GM12878 (cell line): ENCODE measurements around the gene RYR2. TPM values are rescaled to one million over a fixed set of nuclear protein-coding genes. Genes with fewer than 3 reads are reported as not detected.

Experiments used
- ATAC-seq: fragments of 200-7000 bp; cut with Tn5 transposase; 3 replicates; pipeline ENCODE4 v1.9.1; 2020; ENCODE audit warnings: mild to moderate bottlenecking, moderate library complexity
- BruUV-seq: library from RNA; stranded (reverse); fragments of 400-500 nt; replicated peaks from 2 replicates; lab custom pipeline; 2021; lab: Mats Ljungman, UMichigan
- CTCF ChIA-PET: fragments of 300-600 bp; sonication (Branson Sonifier 250); formaldehyde crosslinking; extraction: SDS; loops from one replicate; lab custom pipeline; 2021; ENCODE audit warnings: inconsistent platforms; lab: Yijun Ruan, JAX
- POLR2A ChIA-PET: fragments of 350-600 bp; formaldehyde crosslinking; extraction: SDS; loops from one replicate; lab custom pipeline; 2021; ENCODE audit warnings: inconsistent platforms; lab: Charles Lee
- RAD21 ChIA-PET: fragments of 300-600 bp; sonication (Branson Sonifier 250); formaldehyde crosslinking; loops from one replicate; lab custom pipeline; 2023; ENCODE audit warnings: antibody characterized with exemption; ENCODE audit not compliant: unreplicated experiment; lab: Charles Lee
- SMC1A ChIA-PET: fragments of 300-600 bp; sonication (Branson Sonifier 250); formaldehyde crosslinking; loops from one replicate; lab custom pipeline; 2023; ENCODE audit not compliant: unreplicated experiment, uncharacterized antibody; lab: Charles Lee
- DNase-seq: peaks from one replicate; pipeline ENCODE4 v3.0.0-alpha.2; 2011; ENCODE audit warnings: low read depth, low spot score
- FAIRE-seq: peaks from 3 replicates; lab custom pipeline; 2011; peaks lifted over from hg19 to GRCh38; lab: Jason Lieb, UNC
- H2AFZ ChIP-seq: 2 replicates; pipeline ENCODE4 v1.6.0; 2011; ENCODE audit warnings: low read depth, low read length, control low read depth; ENCODE audit not compliant: control insufficient read depth
- H3K27ac ChIP-seq: 2 replicates; pipeline ENCODE4 v1.5.1; 2011; ENCODE audit warnings: control low read depth; ENCODE audit not compliant: control insufficient read depth, insufficient read depth
- H3K27me3 ChIP-seq, 2 experiments: replicated peaks in 1 of 2; 2 replicates each; pipeline versions ENCODE4 v1.6.0 to v1.6.1; 2011; ENCODE audit warnings: low read length in 1 of 2; ENCODE audit not compliant: control insufficient read depth in 2 of 2, insufficient read depth in 2 of 2
- H3K36me3 ChIP-seq, 2 experiments: 2 replicates each; pipeline ENCODE4 v1.5.1; 2011; ENCODE audit warnings: low read length in 1 of 2; ENCODE audit not compliant: control insufficient read depth in 2 of 2, insufficient read depth in 2 of 2
- H3K4me1 ChIP-seq: 2 replicates; pipeline ENCODE4 v1.6.1; 2011; ENCODE audit warnings: mild to moderate bottlenecking, low read length, moderate library complexity, mixed read lengths; ENCODE audit not compliant: control insufficient read depth, insufficient read depth
- H3K4me2 ChIP-seq: 2 replicates; pipeline ENCODE4 v1.6.0; 2011; ENCODE audit warnings: control low read depth; ENCODE audit not compliant: control insufficient read depth, insufficient read depth
- H3K4me3 ChIP-seq: fragments of 200-600 bp; sonication (generic); 2 replicates; pipeline ENCODE4 v1.5.1; 2016
- H3K79me2 ChIP-seq: 2 replicates; pipeline ENCODE4 v1.6.0; 2011; ENCODE audit warnings: low read length; ENCODE audit not compliant: control insufficient read depth, insufficient read depth
- H3K9ac ChIP-seq: 2 replicates; pipeline ENCODE4 v1.8.0; 2011; ENCODE audit warnings: low read length, control low read depth, mixed read lengths; ENCODE audit not compliant: control insufficient read depth, insufficient read depth
- H3K9me3 ChIP-seq: replicated peaks from 3 replicates; pipeline ENCODE4 v1.5.1; 2011; ENCODE audit warnings: mild to moderate bottlenecking, low read length; ENCODE audit not compliant: control insufficient read depth, insufficient read depth
- H4K20me1 ChIP-seq: 2 replicates; pipeline ENCODE4 v1.6.0; 2011; ENCODE audit not compliant: control insufficient read depth, insufficient read depth
- CHD4 ChIP-seq: fragments of 200-600 bp; sonication (generic); IDR thresholded peaks from 2 replicates; pipeline ENCODE4 v1.6.1; 2016; ENCODE audit warnings: mild to moderate bottlenecking
- CREM ChIP-seq: IDR thresholded peaks from 2 replicates; pipeline ENCODE4 v1.6.1; 2014; ENCODE audit warnings: antibody characterized with exemption, low read depth
- NFYA ChIP-seq: IDR thresholded peaks from 2 replicates; pipeline ENCODE4 v1.6.1; 2011; ENCODE audit warnings: low read depth, mild to moderate bottlenecking, low read length, improper control_type of control experiment, borderline replicate concordance
- NR2C1 ChIP-seq: fragments of 450-650 bp; IDR thresholded peaks from 2 replicates; pipeline ENCODE4 v1.6.1; 2017; ENCODE audit warnings: antibody characterized with exemption, mild to moderate bottlenecking, moderate library complexity
- POLR2A ChIP-seq: IDR thresholded peaks from 2 replicates; pipeline ENCODE4 v1.6.1; 2011; ENCODE audit warnings: low read depth, mild to moderate bottlenecking, low read length
- REST ChIP-seq: IDR thresholded peaks from 2 replicates; pipeline ENCODE4 v1.6.1; 2012; ENCODE audit warnings: mild to moderate bottlenecking, low read depth, low read length
- SREBF1 ChIP-seq: IDR thresholded peaks from 2 replicates; pipeline ENCODE4 v1.6.1; 2012; ENCODE audit warnings: mild to moderate bottlenecking, low read length
- STAT3 ChIP-seq: IDR thresholded peaks from 2 replicates; pipeline ENCODE4 v1.6.1; 2011; ENCODE audit warnings: low read depth, low read length, improper control_type of control experiment
- TCF12 ChIP-seq: IDR thresholded peaks from 2 replicates; pipeline ENCODE4 v1.6.1; 2011; ENCODE audit warnings: low read depth, mild to moderate bottlenecking, low read length
- ZZZ3 ChIP-seq: IDR thresholded peaks from 2 replicates; pipeline ENCODE4 v1.6.1; 2011; ENCODE audit warnings: low read depth; ENCODE audit not compliant: control insufficient read depth, insufficient read length
- WGBS: methylation state at CpG from one replicate; pipeline ENCODE4 v1.1.6; 2016; ENCODE audit warnings: low lambda C conversion rate; ENCODE audit not compliant: insufficient replicate concordance, insufficient coverage; ENCODE audit errors: missing lambda C conversion rate; 5-methylcytosine and 5-hydroxymethylcytosine counted together
- in situ Hi-C: fragments of 300-500 bp; cut with MboI; formaldehyde crosslinking; loops from 9 replicates; pipeline ENCODE4 v1.14.3; 2018; ENCODE audit warnings: mixed read lengths
- intact Hi-C: fragments of 100-400 bp; cut with micrococcal nuclease; formaldehyde crosslinking; loops from one replicate; pipeline ENCODE4 v1.14.2; 2022; ENCODE audit not compliant: unreplicated experiment
- polyA plus RNA-seq, 11 experiments: library from polyadenylated mRNA; depleted of rRNA in 4 of 11; unstranded in 6 of 11; stranded (reverse) in 5 of 11; fragments of >200 nt; fragmentation: Nextera tagmentation in 4 of 11; fragmentation: Illumina TruSeq in 1 of 11; extraction: Ambion mirVana in 4 of 11; extraction: Trizol in 1 of 11; gene quantifications; 1 replicate in 1 of 11; 2 replicates in 10 of 11; pipeline versions ENCODE4 v1.2.1 to v1.2.3, GENCODE V29; 2011 to 2016; ENCODE audit warnings: inconsistent platforms in 2 of 11, missing spikeins in 2 of 11, low read depth in 1 of 11
- total RNA-seq, 4 experiments: library from RNA; depleted of rRNA in 3 of 4; stranded (reverse); fragments of >200 nt in 3 of 4; fragmentation: Illumina TruSeq in 1 of 4; extraction: Trizol in 1 of 4; gene quantifications; 2 replicates each; pipeline versions ENCODE4 v1.2.1 to v1.2.3, GENCODE V29; 2013 to 2021
- TF ChIP-seq, protein P1 (sequence below): fragments of 450-650 bp; IDR thresholded peaks from 2 replicates; pipeline ENCODE4 v1.6.1; 2014; ENCODE audit warnings: mild to moderate bottlenecking

The RYR2 gene
- total and polyA plus RNA-seq, 10 of the 15 experiments (the other 5 are each of a cell fraction or from before 2014, with no cell fraction given) = 0.01 to 0.04 TPM; not detected in 8

GRCh38 chr1:237287876-237288521 lies 246.0 kb downstream of the RYR2 start:
- H4K20me1 ChIP-seq = no peaks in the 10 kb centered on the region
- ChIA-PET RAD21 (no interaction called here), POLR2A (no interaction called here), SMC1A (no interaction called here), CTCF (no interaction called here)
- H3K27me3 ChIP-seq = no peaks in the 10 kb centered on the region
- no peak overlapping the region for H3K27ac ChIP-seq
- no peaks in the 10 kb centered on the region for H3K79me2 ChIP-seq
- no TSS peak for BruUV-seq
- 4% methylated on average over 6 of the region's 6 CpGs for WGBS
- ATAC-seq (no peak), DNase-seq (no peak), FAIRE-seq (no peak)
- in situ Hi-C loops = no loop called here
- H3K9ac ChIP-seq = no peak overlapping the region
- TF ChIP-seq, protein P1, sequence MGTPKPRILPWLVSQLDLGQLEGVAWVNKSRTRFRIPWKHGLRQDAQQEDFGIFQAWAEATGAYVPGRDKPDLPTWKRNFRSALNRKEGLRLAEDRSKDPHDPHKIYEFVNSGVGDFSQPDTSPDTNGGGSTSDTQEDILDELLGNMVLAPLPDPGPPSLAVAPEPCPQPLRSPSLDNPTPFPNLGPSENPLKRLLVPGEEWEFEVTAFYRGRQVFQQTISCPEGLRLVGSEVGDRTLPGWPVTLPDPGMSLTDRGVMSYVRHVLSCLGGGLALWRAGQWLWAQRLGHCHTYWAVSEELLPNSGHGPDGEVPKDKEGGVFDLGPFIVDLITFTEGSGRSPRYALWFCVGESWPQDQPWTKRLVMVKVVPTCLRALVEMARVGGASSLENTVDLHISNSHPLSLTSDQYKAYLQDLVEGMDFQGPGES = no peak
- TF ChIP-seq CHD4 (no peak), CREM (no peak), STAT3 (no peak), REST (no peak), POLR2A (no peak), ZZZ3 (no peak), NFYA (no peak), NR2C1 (no peak), SREBF1 (no peak), TCF12 (no peak)
- H3K4me2 ChIP-seq = no peak overlapping the region
- no peaks in the 10 kb centered on the region for H3K36me3 ChIP-seq
- H3K4me3 ChIP-seq = no peak overlapping the region
- no peaks in the 10 kb centered on the region for H3K4me1 ChIP-seq
- H2AFZ ChIP-seq = no peak overlapping the region
- intact Hi-C loops = no loop called here
- H3K9me3 ChIP-seq = no peaks in the 10 kb centered on the region
